SIG-M5 treated with dmso at 0.1 percent for 504 hours (cell line): ENCODE measurements around the gene BRD3.

ENCODE experiments used
- DNase-seq: peaks from one replicate; lab custom pipeline; 2025; ENCODE audit not compliant: unreplicated experiment; lab: John Stamatoyannopoulos, UW

BRD3 gene

DNA sequence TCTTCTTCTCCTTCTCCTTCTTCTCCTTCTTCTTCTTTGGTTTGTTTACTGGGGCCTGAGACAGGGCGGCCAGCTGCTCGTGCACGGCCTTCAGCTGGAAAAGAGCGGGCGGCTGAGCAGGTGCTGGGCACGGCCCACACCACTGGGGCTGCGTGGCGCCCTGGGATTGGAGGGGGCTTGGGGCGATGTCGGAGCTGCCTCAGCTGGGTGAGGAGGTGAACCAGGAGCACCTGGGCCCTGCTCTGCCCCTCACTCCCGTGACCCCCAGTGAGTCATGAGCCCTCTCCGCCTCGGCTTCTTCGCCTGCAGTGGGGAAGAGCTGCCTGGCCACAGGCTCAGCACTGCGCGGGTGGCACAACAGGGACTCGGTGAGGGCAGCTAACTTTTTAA lies 27.7 kb downstream of the BRD3 start:
- no peak for DNase-seq

DNA sequence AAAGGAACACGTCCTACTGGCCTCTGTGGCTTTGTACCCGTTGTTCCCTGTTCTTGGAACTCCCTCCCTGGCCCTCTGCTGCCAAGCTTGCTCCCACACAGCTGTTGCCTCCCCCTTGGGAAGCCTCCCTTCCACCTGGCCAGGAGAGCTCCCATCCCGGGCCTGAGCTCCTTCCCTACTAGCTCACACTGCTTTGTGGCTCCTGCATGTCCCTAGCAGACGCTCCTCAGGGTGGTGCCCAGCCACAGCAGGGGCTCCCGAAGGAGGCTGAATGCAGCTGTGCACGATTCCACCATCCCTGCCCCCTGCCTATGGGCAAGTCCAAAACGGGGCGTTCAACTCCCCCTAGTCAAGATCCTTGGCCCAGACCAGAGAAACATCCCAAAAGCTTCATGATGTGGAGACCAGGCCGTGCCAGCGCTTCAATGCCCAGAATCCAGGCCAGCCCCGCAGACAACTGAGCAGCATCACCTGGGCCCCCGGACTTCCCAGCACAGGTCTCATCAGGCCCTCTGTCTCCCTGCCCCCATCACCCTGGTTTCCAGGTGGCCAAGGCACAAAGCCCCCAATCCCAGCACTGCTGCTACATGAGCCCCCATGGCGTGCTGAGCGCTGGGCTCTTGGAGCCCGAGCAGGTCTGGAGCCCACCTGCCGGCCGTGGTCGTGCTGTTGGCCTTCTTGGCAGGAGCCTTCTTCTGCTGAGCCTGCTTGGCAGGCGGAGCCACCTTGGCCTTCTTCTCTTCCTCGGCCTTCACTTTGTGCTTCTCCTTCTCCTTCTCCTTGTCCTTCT lies 28.2 kb downstream of the BRD3 start:
- no peak for DNase-seq

DNA sequence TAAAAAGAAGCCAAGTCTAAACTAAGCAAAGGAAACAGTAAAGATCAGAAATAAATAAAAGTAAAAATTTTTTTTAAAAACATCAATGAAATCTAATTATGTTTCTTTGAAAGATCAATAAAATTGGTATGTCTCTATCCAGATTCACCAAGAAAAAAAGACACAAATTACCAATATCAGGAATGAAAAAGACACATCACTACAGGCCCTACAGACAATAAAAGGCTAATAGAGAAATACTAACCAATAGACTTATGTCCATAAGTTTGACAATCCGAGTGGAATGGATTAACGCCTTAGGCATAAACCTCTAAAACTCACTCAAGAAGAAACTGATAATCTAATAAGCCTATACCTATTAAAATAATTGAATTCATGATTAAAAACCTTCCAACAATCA lies 30.2 kb downstream of the BRD3 start:
- DNase-seq: no peak

DNA sequence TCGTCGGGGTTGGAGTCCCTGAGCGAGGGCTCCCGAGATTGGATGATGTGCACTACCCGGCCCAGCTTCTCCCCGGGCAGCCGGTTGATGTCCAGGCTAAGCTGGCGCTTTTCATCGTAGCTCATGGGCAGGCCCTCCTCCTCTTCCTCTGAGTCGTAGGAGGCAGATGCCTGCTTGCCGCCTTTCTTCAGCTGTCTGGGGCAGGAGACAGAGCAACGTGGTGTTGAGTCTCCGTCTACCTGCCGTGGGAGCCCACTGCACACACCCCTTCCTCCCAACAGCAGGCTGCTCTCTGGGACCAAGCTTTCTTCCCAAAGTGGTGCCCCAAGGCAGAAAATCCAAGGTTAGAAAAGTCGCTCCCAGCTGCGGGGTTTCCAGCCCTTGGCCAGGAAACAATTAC lies 31.7 kb downstream of the BRD3 start:
- DNase-seq: no peak

DNA sequence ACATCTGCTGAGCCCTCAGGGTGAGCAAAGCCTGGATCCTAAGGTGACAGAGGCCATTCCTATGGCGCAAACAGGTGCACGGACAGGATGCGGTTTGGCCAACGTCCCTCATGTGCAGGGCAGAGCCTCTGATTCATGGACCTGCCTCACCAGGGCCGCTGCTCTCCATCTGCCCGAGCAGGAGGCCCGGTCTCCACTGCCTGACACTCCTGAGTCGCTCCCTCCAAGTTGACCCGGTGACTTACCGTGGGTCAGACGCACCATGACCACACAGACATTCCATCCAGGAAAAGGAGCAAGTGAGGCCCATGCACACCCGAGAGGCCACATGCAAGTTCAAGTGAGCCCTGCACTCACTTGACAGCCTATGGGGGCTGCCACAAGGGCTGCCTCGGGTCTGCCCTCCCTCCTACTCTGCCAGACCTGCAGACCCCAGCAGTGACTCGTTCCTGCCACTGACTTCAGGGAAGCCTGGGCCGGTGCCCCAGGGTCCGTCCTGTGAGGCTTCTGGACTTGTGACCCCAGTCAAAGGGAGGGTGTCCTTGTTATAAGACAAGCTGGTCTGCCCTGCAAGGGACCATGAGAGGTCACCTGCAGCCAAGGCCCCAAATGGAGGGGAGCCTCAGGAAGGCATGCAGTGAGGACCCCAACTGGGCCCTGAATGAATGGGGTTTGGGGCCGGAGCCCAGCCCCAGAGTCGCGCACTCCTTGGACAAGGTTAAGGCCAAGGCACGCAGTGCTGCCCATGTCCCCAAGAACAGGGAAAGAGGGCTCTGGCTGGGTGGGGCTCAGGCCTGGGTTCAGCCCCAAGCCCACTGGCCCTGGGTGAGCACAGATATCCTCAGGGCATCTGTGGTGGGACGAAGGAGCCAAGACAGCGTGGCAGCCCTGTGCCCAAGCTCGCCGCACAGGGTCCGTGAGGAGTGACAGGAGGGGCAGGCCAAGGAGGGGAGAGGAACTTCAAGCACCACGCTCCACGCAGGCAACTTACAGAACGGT lies 32.5 kb downstream of the BRD3 start:
- no peak for DNase-seq

DNA sequence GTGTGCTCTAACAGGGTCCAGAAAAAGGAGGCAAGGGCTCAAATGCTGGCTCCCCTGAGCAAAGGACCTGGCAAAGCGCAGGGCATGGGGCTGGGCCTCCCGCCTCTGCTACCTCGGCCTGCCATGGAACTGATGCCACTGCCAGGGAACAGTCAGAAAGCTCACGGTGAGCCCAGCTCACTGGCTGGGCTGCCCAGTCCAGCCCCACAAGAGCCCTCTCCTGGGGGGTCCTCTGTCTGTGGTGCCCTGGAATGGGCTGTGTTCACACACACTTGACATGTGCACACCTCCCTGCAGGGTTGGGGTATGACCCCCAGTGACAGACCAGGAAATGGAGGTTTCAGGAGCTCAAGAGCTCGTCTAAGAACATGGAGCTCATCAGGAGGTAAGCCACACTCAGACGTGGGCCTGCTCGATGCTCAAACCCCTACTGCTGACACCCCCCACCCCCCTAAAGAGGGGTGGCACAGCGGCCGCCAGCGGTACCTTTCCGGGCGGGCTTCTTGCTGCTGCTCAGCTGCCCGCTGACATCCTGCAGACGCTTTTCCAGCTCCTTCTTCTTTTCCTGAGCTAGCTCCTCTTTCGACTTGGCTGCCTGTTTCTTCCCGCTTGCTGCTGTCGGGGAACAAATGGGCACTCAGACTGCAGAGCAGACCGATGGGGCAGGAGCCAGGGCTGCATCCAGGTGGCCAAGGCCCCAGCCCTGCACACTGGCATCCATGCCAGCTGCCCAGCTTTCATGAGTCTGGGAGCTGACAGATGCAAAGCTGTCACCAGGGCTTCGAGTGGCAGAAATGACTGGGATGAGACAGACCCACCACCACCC lies 33.4 kb downstream of the BRD3 start:
- no peak for DNase-seq

DNA sequence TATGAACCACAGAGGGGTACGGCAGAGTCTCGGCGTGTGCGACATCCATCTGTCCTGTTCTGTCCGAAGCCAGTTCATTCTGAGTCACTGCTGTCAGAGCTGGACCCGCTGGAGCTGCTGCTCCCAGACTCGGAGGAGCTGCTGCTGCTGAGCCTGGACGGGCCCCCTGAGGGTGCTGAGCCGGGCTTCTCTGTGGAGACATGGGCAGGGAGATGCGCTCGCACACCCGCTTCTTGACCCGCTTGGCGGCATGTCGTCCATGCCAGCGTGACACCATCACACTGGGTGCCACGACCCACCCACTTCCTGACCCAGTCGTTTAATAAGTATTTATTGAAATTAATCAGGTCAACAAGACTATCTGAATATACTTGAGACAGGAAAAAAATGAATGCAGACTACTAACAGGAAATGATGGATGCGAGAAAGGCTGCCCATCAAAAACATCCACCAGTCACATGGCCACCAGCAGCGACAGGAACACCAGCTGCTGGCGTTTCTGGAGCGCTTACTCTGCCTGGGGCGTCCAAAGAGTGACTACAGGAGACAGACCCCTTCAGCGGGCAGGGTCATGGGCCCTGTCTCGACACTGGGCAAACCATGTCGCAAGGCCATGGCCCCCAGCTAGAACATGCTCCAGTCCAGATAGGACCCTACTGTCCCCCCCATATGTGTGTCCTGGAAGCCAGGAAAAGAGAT lies 34.2 kb downstream of the BRD3 start:
- no peak for DNase-seq

DNA sequence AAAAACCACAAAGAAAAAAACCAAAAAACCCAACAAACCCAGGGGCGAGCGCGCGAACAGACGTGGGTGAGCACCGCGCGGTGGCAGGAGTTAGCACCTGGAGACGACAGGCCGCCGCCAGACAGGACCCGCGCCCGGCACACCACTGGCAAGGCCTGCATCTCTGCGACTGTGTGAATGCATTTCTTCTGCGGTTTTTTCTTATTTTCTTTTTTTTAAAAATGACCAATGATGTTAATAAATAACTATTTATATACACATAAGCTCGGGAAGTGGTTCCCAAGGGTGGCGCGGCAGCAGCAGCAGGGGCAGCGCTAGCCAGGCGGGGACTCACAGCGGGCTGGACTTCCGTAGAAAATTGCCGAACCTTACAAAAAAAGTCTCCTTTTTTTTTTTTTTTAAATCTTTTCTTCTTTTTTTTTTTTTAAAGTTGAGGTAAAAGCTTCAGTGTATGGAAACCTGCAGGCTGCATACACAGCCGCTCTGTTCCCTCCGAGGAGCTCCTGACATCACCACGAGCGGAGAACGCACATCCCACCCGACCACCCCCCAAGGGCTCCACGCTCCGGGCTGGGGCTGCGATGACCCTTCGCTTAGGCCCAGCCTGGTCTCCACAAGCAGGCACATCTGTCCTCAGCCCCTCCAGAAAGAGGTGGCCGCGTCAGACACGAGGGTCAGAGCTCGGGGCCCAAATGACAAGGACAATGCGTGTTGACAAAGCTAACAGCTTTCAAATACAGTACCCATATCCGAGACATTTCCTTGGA lies 35.2 kb downstream of the BRD3 start:
- DNase-seq: no peak

DNA sequence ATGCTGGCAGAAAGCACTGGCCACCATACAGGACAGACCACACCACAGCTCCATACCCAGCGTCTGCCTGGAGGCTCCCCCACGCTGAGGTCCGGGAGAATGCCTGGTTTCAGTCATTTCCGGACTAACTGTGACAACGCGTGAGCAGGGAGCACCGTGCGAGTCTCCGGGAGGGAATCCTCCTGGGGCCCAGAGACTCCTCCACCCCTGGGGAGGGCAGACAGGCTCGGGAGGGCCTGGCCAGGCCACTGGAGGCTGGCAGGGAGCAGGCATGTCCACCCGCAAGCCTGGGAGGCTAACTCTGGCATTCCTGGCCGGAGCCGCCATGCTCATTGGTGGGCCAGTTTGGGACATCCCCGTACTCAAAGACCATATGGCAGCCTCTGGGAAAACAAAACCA lies 36.0 kb downstream of the BRD3 start:
- no peak for DNase-seq

DNA sequence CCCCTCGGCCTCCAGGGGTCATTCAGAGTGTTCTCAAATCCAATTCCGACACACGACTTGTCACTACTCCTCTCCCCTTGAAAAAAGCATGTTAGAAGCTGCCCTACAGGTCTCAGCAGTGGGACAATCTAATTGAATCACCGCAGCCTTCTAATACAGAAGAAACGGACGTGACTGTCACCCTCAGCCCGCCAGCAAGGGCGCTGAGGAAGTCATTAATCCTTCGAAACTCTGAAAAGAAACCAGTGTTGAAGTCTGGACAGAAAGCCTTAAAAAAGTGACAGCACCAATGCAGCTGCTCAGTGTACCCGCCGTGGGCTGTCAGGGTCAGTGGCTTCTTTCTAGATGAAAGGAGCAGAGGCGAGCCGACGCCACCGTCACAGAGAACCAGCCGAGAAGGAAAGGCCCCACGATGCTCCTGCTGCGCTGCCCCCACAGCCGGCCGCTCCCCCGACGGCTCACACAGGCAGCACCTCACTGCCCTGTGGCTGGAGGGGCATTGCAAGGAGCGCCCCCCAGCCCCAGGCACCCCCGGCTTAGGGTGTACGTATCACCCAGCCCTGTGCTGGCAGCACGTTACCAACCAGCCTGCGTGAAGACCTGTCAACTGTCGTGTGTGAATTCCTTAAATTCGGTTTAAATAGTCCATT lies 36.9 kb downstream of the BRD3 start:
- no peak for DNase-seq

DNA sequence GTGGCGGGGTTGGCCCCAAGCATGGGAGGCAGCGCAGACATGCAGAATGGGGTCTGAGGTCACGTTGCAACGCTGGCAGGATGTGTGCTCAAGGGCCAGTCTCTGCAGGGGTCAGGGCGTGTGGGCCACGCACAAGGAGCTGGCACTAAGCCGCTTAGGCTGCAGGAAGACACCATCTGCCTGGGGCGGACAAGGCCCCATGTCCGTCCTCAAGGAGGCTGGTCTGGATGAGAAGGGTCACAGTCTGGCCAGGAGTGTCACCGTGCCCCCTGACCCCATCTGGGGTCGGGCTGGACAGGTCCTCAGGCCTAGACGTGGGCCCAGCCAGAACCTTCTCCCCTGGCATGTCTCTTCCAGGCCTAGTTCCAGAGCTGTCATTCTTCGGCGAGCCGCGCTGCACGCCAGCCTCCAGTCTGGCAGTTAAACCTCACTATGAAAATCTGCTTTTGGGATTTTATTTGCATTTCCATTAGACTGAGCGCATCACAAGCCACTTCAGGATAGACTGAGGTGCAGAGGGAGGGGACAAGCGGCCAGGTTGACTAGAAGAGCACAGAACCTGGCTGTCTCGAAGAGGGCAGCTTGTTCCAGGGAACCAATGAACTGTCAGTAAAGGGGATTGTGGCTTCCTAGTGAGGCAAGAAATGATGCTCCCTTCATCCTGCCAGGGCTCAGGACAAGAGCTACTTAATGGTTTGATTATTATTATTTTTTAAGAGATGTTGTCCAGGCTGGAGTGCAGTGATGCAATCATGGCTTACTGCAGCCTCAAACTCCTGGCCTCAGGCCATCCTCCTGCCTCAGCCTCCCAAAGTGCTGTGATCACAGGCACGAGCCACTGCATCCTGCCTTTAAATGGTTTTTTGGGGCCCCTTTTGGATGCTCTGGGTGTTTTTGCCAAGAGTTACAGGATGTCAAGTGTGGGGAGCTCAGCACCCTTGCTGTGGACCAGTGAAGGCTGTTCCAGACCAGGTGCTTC lies 38.3 kb downstream of the BRD3 start:
- DNase-seq: no peak

DNA sequence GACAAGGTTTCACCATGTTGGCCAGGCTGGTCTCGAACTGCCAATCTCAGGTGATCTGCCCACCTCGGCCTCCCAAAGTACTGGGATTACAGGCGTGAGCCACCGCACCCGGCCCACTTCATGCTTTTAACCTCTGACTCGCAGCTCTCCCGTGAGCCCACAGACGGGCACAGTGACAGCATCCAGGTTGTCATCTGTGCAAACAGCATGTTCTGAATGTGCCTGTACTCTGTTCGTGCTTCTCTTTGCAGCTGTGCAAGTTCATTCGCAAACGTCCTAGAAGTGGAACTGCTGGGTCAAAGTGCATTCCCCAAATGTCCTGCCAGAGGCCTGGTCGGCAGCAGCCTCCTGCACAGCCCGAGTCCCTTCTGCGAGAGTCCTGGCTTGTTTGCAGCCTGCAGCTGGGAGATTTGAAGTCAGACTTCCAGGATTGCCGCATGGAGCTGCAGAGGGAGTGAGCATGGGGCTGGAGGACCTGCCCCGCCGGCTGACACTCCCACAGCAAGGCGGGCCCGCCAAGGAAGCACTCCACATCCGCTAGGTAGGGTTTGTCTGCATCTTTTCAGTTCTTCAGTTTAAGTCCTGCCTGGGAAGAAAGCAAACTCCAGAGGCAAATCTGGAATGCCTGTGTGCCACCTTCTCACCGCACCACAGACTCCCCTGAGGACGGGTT lies 39.1 kb downstream of the BRD3 start:
- DNase-seq: no peak

DNA sequence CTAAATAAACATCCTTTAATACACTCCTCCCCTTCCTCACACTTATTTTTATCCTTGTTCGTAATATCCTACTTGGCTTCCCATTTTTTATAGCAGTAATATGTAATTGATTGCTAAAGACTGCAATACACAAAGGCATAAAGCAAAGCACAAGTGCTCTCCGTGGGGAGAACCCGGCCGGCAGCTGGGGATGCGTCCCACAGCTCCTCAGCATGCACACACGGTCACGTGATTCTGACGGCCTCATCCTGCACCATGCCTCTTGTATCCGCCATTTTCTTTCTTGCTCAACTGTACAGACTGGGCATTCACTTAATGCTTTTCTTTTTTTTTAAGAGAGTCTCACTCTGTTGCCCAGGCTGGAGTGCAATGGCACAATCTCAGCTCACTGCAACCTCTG lies 39.8 kb downstream of the BRD3 start:
- DNase-seq: no peak

DNA sequence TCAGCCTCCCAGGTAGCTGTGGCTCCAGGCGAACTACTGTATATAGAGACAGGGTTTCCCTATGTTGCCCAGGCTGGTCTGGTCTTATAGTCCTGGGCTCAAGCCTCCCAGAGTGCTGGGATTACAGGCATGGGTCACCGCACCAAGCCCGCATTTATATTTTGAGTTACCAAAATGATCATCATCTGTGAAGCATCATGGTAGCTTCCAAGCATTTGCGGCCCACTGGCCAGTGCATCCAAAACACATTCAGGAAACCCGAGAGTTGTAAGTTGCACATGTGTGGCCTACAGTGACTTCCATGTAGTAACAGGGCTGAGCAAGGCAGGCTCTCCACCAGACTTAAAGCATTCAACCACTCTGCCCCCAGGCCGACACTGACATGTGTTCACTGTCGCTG lies 40.3 kb downstream of the BRD3 start:
- DNase-seq: no peak

DNA sequence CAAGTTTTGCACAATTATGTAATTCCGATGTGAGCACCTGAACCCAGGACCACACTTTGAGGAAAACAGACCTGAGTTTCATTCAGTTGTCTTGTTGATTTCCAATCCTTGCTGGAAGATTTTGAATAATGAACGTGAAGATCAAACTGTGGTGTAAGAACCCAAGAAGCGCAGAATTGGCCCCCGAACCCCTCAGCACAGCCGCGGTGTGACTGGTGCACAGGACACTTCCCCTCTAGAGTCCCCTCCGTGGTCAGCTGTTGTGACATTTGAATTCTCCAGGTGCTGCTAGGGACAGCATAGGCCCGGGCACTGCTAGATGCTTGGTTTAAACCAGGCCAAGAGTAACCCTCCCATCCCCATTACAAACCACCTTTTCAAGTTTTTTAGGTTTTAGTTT lies 40.8 kb downstream of the BRD3 start:
- DNase-seq: no peak

DNA sequence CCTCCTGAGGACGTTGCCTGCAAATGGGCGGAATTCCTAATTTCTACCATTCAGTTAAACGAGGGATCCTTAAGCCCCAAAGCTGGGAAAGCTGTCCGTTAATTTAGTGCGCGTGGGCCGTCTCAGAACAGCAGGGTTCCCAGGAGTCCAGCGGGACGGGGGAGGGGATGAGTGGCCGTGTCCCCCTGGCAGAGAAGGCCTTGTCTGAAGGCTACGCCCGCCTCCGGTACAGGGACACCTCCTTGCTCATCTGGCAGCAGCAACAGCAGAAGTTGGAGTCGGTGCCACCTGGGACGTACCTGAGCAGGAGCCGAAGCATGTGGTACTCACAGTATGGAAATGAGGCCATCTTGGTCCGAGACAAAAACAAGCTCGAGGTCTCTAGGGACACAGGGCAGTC lies 41.2 kb downstream of the BRD3 start:
- no peak for DNase-seq

DNA sequence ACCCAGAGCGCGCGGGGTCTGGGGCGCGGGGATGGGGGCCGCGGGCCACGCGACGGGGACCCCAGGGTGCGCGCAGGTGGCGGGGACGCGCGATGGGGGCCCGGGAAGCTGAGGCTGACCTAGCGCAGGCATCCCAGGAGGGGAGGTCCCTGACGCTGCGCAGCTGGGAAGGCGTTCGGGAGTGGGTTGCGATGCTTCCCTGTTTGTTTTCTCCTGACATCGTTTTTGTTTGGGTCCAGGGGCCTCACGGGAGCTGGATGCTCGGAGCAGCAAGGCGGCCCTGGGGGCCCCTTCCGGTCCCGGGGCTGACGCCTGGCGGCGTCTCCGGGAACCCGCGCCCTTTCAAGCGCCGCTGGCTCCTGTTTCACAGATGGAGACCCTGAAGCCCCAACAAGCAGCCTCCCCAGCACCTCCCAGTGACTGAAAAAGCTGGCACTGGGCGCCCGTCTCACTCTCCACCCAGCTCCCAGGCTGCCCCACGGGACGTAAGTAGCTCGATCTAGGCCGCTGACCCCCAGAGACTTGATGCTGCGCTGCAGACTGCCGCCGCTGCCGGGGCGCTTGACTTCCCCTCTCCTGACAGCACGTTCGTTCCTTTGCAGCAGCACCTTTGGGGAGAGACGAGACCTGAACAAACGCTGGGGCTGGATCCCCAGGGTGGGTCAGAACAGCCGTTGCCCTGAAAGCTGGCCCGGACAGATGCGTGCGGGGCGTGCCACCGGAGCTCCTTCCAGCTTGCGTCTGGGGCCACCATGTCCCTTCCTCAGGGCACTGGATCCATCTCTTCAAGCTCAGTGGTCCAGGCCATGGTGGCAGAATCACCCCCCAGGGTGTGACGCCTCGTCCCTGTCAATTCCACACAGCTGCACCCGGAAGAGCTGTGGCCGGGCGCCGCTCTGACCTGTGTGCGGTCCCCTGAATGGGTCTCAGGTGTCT lies 42.0 kb downstream of the BRD3 start:
- DNase-seq: peak; percentile 15
